ENCODE data around the gene CTXND1. TPM values are rescaled to one million over a fixed set of nuclear protein-coding genes. Genes with fewer than 3 reads are reported as not detected.

Gene CTXND1
- total RNA-seq, 1 experiment from 2014 or later, result 0.04 TPM

DNA sequence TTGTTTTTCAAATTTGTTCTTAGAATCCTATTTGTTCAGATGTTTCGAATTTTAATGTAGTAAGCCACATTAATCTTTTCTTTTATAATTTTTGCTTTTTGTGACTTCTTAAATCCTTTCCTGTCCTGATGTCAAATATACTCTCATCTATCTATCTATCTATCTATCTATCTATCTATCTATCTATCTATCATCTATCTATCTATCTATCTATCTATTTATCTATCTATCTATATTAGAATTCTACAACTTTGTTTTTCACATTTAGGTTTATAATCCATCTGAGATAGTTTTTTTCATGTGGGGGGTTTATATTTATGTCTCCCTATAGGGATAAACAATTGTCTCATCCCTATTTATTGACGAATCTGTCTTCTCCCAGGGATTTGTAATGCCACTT is 32.1 kb downstream of the CTXND1 start (continued):
- TF ChIP-seq, protein P1, sequence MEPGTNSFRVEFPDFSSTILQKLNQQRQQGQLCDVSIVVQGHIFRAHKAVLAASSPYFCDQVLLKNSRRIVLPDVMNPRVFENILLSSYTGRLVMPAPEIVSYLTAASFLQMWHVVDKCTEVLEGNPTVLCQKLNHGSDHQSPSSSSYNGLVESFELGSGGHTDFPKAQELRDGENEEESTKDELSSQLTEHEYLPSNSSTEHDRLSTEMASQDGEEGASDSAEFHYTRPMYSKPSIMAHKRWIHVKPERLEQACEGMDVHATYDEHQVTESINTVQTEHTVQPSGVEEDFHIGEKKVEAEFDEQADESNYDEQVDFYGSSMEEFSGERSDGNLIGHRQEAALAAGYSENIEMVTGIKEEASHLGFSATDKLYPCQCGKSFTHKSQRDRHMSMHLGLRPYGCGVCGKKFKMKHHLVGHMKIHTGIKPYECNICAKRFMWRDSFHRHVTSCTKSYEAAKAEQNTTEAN (CRISPR knock-in tag; IDR thresholded peaks at IDR 0.05), result no peak
- no peak for TF ChIP-seq PRRX2 (CRISPR knock-in tag; IDR thresholded peaks at IDR 0.05)
- TF ChIP-seq, protein P2, sequence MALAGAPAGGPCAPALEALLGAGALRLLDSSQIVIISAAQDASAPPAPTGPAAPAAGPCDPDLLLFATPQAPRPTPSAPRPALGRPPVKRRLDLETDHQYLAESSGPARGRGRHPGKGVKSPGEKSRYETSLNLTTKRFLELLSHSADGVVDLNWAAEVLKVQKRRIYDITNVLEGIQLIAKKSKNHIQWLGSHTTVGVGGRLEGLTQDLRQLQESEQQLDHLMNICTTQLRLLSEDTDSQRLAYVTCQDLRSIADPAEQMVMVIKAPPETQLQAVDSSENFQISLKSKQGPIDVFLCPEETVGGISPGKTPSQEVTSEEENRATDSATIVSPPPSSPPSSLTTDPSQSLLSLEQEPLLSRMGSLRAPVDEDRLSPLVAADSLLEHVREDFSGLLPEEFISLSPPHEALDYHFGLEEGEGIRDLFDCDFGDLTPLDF (CRISPR knock-in tag; IDR thresholded peaks at IDR 0.05), result no peak
- TF ChIP-seq ZNF317 (CRISPR knock-in tag; IDR thresholded peaks at IDR 0.05; ENCODE audit: borderline replicate concordance, low read depth), result no peak
- no peak for TF ChIP-seq SP1 (CRISPR knock-in tag; conservative IDR thresholded peaks at IDR 0.05)
- TF ChIP-seq, protein P3, sequence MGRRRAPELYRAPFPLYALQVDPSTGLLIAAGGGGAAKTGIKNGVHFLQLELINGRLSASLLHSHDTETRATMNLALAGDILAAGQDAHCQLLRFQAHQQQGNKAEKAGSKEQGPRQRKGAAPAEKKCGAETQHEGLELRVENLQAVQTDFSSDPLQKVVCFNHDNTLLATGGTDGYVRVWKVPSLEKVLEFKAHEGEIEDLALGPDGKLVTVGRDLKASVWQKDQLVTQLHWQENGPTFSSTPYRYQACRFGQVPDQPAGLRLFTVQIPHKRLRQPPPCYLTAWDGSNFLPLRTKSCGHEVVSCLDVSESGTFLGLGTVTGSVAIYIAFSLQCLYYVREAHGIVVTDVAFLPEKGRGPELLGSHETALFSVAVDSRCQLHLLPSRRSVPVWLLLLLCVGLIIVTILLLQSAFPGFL (CRISPR knock-in tag; IDR thresholded peaks at IDR 0.05; ENCODE audit: borderline replicate concordance), result no peak
- no peak for TF ChIP-seq JAZF1 (CRISPR knock-in tag; IDR thresholded peaks at IDR 0.05)
- TF ChIP-seq, protein P4, sequence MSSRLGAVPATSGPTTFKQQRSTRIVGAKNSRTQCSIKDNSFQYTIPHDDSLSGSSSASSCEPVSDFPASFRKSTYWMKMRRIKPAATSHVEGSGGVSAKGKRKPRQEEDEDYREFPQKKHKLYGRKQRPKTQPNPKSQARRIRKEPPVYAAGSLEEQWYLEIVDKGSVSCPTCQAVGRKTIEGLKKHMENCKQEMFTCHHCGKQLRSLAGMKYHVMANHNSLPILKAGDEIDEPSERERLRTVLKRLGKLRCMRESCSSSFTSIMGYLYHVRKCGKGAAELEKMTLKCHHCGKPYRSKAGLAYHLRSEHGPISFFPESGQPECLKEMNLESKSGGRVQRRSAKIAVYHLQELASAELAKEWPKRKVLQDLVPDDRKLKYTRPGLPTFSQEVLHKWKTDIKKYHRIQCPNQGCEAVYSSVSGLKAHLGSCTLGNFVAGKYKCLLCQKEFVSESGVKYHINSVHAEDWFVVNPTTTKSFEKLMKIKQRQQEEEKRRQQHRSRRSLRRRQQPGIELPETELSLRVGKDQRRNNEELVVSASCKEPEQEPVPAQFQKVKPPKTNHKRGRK (CRISPR knock-in tag; IDR thresholded peaks at IDR 0.05; ENCODE audit: borderline replicate concordance), result no peak
- no peak for TF ChIP-seq IRF2 (CRISPR knock-in tag; IDR thresholded peaks at IDR 0.05; ENCODE audit: borderline replicate concordance, low read depth)

GRCh38 chr15:80217327-80217900 is 34.6 kb downstream of the CTXND1 start:
- ATAC-seq, result no peak
- H3K36me3 Mint-ChIP-seq, result no peaks in the 10 kb centered on the region; the same call in 1 of the 2 replicates
- no peaks in the 10 kb centered on the region for H3K27me3 Mint-ChIP-seq (ENCODE audit: low read depth)
- ChIA-PET POLR2A (no interaction called here), CTCF (no interaction called here)
- no peak for TF ChIP-seq FOXP4 (CRISPR knock-in tag; IDR thresholded peaks at IDR 0.05)
- TF ChIP-seq FOXK1 (CRISPR knock-in tag; IDR thresholded peaks at IDR 0.05), result no peak
- TF ChIP-seq RELA (CRISPR knock-in tag; IDR thresholded peaks at IDR 0.05; ENCODE audit: borderline replicate concordance), result no peak
- TF ChIP-seq HMGXB4 (CRISPR knock-in tag; IDR thresholded peaks at IDR 0.05), result no peak
- TF ChIP-seq EMX1 (CRISPR knock-in tag; IDR thresholded peaks at IDR 0.05), result no peak
- TF ChIP-seq SMAD4 (CRISPR knock-in tag; IDR thresholded peaks at IDR 0.05), result no peak
- TF ChIP-seq, protein P4 (CRISPR knock-in tag; IDR thresholded peaks at IDR 0.05; ENCODE audit: borderline replicate concordance), result no peak
- TF ChIP-seq ZNF121 (CRISPR knock-in tag; IDR thresholded peaks at IDR 0.05), result no peak
- TF ChIP-seq ZNF263 (CRISPR knock-in tag; IDR thresholded peaks at IDR 0.05; ENCODE audit: low read depth), result no peak
- no peak for TF ChIP-seq CBFB (CRISPR knock-in tag; IDR thresholded peaks at IDR 0.05; ENCODE audit: low read depth)
- TF ChIP-seq ERG (CRISPR knock-in tag; IDR thresholded peaks at IDR 0.05), result no peak
- no peak for TF ChIP-seq MYBL2 (CRISPR knock-in tag; IDR thresholded peaks at IDR 0.05)
- no peak for TF ChIP-seq TEAD1 (CRISPR knock-in tag; IDR thresholded peaks at IDR 0.05)
- no peak for TF ChIP-seq TCF7 (CRISPR knock-in tag; IDR thresholded peaks at IDR 0.05; ENCODE audit: low read depth)
- H3K4me1 Mint-ChIP-seq, result no peaks in the 10 kb centered on the region
- no peak for DNase-seq (ENCODE audit: low spot score)
- H3K4me3 Mint-ChIP-seq, result no peak overlapping the region
- peaks cover 14% of the 10 kb centered on the region for H3K9me3 Mint-ChIP-seq
- no peak overlapping the region for H3K27ac Mint-ChIP-seq

Measured in WTC11 (cell line).